HG03571 (cell line): ENCODE measurements around the gene RMND5A.
A peak's percentile ranks its signal among the peaks of the same experiment; 100 is the strongest.

Experiments
- ATAC-seq: cut with Tn5 transposase; IDR thresholded peaks from one replicate; pipeline ENCODE4 v1.9.1; 2021; ENCODE audit not compliant: unreplicated experiment

The RMND5A gene

GRCh38 chr2:86764661-86765309 lies 44.7 kb downstream of the RMND5A start:
- peak; percentile 58 for ATAC-seq

GRCh38 chr2:86765310-86765695 lies 45.2 kb downstream of the RMND5A start:
- ATAC-seq: no peak

- no peak for ATAC-seq
These were observed 48.3 kb downstream of the RMND5A start for GRCh38 chr2:86768189-86768949.

GRCh38 chr2:86769838-86770237 lies 49.7 kb downstream of the RMND5A start:
- no peak for ATAC-seq

GRCh38 chr2:86770816-86771301 lies 50.8 kb downstream of the RMND5A start:
- ATAC-seq: no peak

- no peak for ATAC-seq
These were observed 52.5 kb downstream of the RMND5A start for GRCh38 chr2:86772611-86773010.

- ATAC-seq: no peak
These were observed 54.8 kb downstream of the RMND5A start for GRCh38 chr2:86774862-86775261.

- no peak for ATAC-seq
These were observed 55.2 kb downstream of the RMND5A start for GRCh38 chr2:86775338-86775737.

GRCh38 chr2:86776532-86776931 lies 56.4 kb downstream of the RMND5A start:
- ATAC-seq: no peak

- no peak for ATAC-seq
These were observed 58.9 kb downstream of the RMND5A start for GRCh38 chr2:86778957-86779356.

GRCh38 chr2:86779971-86780370 lies 59.9 kb downstream of the RMND5A start:
- ATAC-seq: no peak

GRCh38 chr2:86781363-86781762 lies 61.3 kb downstream of the RMND5A start:
- ATAC-seq: no peak

- ATAC-seq: no peak
These were observed 62.7 kb downstream of the RMND5A start for GRCh38 chr2:86782748-86783147.

GRCh38 chr2:86783615-86784339 lies 63.7 kb downstream of the RMND5A start:
- ATAC-seq: peak; percentile 88

- no peak for ATAC-seq
These were observed 65.4 kb downstream of the RMND5A start for GRCh38 chr2:86785456-86785855.

- ATAC-seq: no peak
These were observed 66.0 kb downstream of the RMND5A start for GRCh38 chr2:86786001-86786536.

GRCh38 chr2:86787736-86788135 lies 67.6 kb downstream of the RMND5A start:
- ATAC-seq: no peak

GRCh38 chr2:86788165-86788564 lies 68.1 kb downstream of the RMND5A start:
- ATAC-seq: no peak

GRCh38 chr2:86788881-86789686 lies 69.0 kb downstream of the RMND5A start:
- ATAC-seq: no peak

GRCh38 chr2:86789687-86790133 lies 69.6 kb downstream of the RMND5A start:
- no peak for ATAC-seq
